Measurements from ENCODE around the gene ESM1. TPM values are rescaled to one million over a fixed set of nuclear protein-coding genes. Genes with fewer than 3 reads are reported as not detected.

Gene ESM1
- total and polyA plus RNA-seq, 2 of the 8 experiments (the other 6 are each of a cell fraction or from before 2014, with no cell fraction given): not detected

DNA sequence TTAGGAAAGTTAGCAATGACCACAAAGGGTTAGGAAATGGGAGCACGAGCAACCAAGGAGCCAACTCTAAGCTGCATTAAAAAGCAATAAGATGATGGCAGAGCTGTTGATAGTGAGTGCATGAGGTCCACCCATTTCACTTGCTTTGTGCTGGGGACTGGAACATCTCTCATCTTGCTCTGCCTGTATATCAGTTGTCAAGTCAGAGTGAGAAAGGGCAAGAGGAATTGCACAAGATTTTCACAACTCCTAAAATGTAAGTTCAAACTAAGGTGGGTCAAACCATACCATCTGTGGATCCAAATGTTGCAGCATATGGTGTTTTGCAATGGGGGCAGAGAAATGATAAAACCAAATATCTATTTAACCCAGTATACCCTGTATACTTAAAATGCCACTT, 2.8 kb upstream of the ESM1 start:
- H3K23me2 ChIP-seq (ENCODE audit: low read depth, low read length): no peaks in the 10 kb centered on the region

More for the DNA sequence above, 2.8 kb upstream of the ESM1 start:
- Histone ChIP-seq H2BK12ac (ENCODE audit: low read depth, low read length) (no peak overlapping the region), H2AFZ (ENCODE audit: low read length) (no peak overlapping the region), H2BK120ac (replicated peaks; ENCODE audit: low read depth, low read length) (no peak overlapping the region), H3K9ac (replicated peaks in 1 of 4; ENCODE audit: extremely low read depth in 1 of 4, low read depth in 3 of 4, low read length in 3 of 4) (no peak overlapping the region), H3K4me3 (ENCODE audit: extremely low read depth in 1 of 4, insufficient read depth in 2 of 4, low read depth in 3 of 4, low read length in 4 of 4) (no peak overlapping the region), H3K23ac (ENCODE audit: insufficient read length) (no peak overlapping the region), H3K79me1 (ENCODE audit: low read depth, low read length) (no peaks in the 10 kb centered on the region), H3K4me1 (replicated peaks in 1 of 4; ENCODE audit: control insufficient read depth in 3 of 4, insufficient read depth in 4 of 4, low read length in 3 of 4) (peaks cover 0 to 5% (median 2%) of the 10 kb centered on the region in 4 experiments; a peak in 4 of 7 replicates), H2BK20ac (ENCODE audit: low read length) (no peak overlapping the region), H3K56ac (replicated peaks; ENCODE audit: insufficient read length, low read depth, low read length) (no peak overlapping the region), H3K27ac (ENCODE audit: low read depth, low read length) (no peak overlapping the region), H3K4ac (replicated peaks; ENCODE audit: insufficient read length, low read depth, low read length) (no peak overlapping the region), H2BK5ac (ENCODE audit: low read depth, low read length) (no peak overlapping the region), H3K27me3 (replicated peaks in 1 of 4; ENCODE audit: control insufficient read depth in 3 of 4, extremely low read depth in 1 of 4, insufficient read depth in 3 of 4, low read length in 3 of 4) (no peaks in the 10 kb centered on the region), H3K18ac (ENCODE audit: extremely low read depth, low read length) (no peak overlapping the region), H3K79me2 (ENCODE audit: control insufficient read depth in 1 of 2, insufficient read depth in 2 of 2, low read length in 2 of 2) (no peaks in the 10 kb centered on the region), H2AK5ac (ENCODE audit: low read depth, low read length) (no peak overlapping the region), H3K4me2 (ENCODE audit: insufficient read depth in 1 of 2, low read depth in 2 of 2, low read length in 2 of 2) (no peak overlapping the region), H4K8ac (ENCODE audit: extremely low read depth, insufficient read depth, low read length) (no peak overlapping the region), H3K9me3 (ENCODE audit: insufficient read depth in 2 of 2, low read depth in 1 of 2, low read length in 1 of 2) (no peaks in the 10 kb centered on the region), H3K36me3 (ENCODE audit: control insufficient read depth in 2 of 4, insufficient read depth in 4 of 4, low read length in 3 of 4) (no peaks in the 10 kb centered on the region), H4K91ac (replicated peaks; ENCODE audit: insufficient read length, low read length) (no peak overlapping the region), H4K5ac (ENCODE audit: insufficient read length, low read depth, low read length) (no peak overlapping the region), H3K14ac (ENCODE audit: insufficient read length) (no peak overlapping the region), H2BK15ac (ENCODE audit: low read length) (no peak overlapping the region), H4K20me1 (replicated peaks in 1 of 2; ENCODE audit: control insufficient read depth in 1 of 2, insufficient read depth in 2 of 2, low read length in 2 of 2) (no peaks in the 10 kb centered on the region)
- TF ChIP-seq RFX5 (IDR thresholded peaks at IDR 0.05; ENCODE audit: borderline replicate concordance, low read depth, low read length) (no peak), BCL11A (IDR thresholded peaks at IDR 0.05; ENCODE audit: low read depth in 2 of 2, low read length in 2 of 2) (no peak)
- WGBS, 2 experiments (ENCODE audit: extremely low coverage in 1 of 2, insufficient coverage in 1 of 2, insufficient read length in 1 of 2, insufficient replicate concordance in 2 of 2, low coverage in 1 of 2, low lambda C conversion rate in 2 of 2, missing lambda C conversion rate in 1 of 2): 92% methylated on average over 1 of the region's 1 CpG; no CpG with 5 or more reads in 1 of the 2 experiments
- POLR2A ChIA-PET (ENCODE audit: partially characterized antibody): no interaction called here
- DNase-seq (ENCODE audit: low read depth in 1 of 2, low spot score in 2 of 2) (no peak), FAIRE-seq (no peak)
- CTCF ChIA-PET (ENCODE audit: partially characterized antibody): interaction anchor here (1.3 to 6.9 kb wide), 2 partner anchors 29 to 44 kb away, joined by 3 to 44 read pairs; no protein-coding TSS in a partner anchor

All from H1 (cell line).